IPS DF 4.7 (cell line): ENCODE data around the gene PARM1.

Experiments
- DNase-seq: peaks from one replicate; pipeline ENCODE4 v3.0.0-alpha.2; 2013; ENCODE audit warnings: low spot score; ENCODE audit errors: extremely low read depth

Gene PARM1, protein sequence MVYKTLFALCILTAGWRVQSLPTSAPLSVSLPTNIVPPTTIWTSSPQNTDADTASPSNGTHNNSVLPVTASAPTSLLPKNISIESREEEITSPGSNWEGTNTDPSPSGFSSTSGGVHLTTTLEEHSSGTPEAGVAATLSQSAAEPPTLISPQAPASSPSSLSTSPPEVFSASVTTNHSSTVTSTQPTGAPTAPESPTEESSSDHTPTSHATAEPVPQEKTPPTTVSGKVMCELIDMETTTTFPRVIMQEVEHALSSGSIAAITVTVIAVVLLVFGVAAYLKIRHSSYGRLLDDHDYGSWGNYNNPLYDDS

GRCh38 chr4:74932832-74933561 lies at the start of gene PARM1:
TSS of gene PARM1 (plus strand) at chr4:74933116. CDS start at chr4:74933328, 212 bp downstream.
- DNase-seq = no peak

- DNase-seq = no peak
Measured at GRCh38 chr4:74884266-74884665, 48.6 kb upstream of the PARM1 start.

DNA sequence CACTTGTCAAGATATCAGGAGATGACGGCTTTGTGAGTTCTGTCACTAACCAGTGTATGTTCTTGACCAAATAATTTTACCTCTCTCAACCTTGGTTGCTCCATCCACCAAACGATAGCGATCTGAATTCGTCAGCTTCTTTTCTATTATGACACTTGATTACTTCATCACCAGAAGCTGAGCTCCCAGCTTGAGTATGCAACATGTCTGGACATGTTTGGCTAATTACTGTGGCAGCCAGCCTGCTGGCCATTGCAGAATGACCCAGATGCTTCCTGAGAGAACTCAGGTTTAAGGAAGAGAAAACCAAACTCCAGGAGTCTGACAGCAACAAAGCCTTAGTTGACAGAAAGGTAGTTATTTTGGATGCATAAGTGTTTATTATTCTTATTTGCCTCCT lies 46.4 kb upstream of the PARM1 start:
- DNase-seq = no peak

DNA sequence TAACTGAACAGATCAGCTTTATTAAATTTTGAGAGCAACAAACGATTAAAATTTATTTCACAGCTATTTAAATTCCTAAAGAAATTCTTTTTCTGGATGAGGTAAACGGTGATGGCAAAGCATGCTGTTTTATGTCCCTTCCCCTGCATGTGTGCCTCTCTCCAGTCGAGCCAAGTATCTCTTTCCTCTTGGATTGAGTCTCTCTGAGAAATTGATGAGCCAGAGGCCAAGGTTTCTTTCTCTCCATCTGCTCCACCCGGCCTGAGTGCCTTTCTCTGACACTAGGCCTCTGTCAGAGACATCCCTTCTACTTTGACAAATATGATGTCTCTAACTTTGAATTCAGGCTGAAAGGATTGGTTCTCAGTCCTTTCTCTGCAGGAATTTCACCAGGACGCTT lies 42.6 kb upstream of the PARM1 start:
- DNase-seq = no peak

- no peak for DNase-seq
Measured at GRCh38 chr4:74891037-74891436, 41.9 kb upstream of the PARM1 start.

DNA sequence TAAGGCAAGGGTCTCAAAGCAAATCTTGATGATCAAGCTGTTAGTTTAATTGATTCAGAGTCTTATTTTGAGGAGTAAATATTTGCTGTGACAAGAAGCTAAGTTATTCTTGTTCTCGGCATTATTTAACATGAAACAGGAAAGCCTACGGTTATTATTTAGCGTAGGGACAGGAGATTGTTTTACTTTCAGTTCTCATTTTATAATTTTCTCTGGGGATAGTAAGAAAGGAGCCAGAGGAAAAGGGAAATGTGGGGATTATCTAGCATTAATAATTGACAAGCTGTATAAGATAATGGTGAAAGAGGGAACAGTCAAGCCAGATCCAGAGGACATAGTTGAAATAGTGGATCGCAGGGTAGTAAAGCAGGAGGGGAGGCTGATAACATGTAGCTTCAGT lies 39.7 kb upstream of the PARM1 start:
- DNase-seq = no peak

- DNase-seq = no peak
Measured at GRCh38 chr4:74896595-74896994, 36.3 kb upstream of the PARM1 start.

DNA sequence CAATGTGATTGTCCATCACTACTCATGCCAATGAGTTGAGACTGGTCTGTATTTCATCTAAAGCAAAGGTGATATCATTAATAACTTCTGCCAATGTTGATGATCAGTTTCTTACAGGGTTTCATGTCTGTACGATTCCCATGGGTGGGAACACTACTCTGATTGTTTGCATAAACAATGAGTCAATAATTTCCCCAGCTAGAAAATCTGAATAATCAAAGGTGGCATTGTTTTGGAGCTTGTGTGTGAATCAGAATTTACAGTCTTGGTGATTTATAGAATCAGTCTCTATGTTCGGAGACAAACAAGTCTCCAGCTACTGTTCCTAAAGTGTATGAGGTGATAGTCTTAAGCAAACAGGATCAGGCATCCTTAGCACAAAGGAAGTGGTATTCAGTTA lies 35.5 kb upstream of the PARM1 start:
- no peak for DNase-seq

DNA sequence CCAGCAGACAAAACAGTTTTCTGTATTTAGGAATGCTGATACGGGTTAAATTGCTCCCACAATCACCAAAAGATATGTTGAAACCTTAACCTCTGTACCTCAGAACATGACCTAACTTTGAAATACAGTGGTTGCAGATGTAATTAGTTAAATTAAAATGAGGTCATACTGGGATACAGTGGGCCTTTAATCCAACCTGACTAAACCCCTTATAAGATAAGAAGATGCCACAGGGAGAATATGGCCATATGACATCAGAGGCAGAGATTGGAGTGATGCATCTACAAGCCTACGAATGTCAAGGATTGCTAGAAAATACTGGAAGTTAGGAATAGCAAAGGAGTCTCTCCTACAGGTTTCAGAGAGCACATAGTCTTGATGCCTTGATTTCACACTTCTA lies 32.1 kb upstream of the PARM1 start:
- DNase-seq = no peak

DNA sequence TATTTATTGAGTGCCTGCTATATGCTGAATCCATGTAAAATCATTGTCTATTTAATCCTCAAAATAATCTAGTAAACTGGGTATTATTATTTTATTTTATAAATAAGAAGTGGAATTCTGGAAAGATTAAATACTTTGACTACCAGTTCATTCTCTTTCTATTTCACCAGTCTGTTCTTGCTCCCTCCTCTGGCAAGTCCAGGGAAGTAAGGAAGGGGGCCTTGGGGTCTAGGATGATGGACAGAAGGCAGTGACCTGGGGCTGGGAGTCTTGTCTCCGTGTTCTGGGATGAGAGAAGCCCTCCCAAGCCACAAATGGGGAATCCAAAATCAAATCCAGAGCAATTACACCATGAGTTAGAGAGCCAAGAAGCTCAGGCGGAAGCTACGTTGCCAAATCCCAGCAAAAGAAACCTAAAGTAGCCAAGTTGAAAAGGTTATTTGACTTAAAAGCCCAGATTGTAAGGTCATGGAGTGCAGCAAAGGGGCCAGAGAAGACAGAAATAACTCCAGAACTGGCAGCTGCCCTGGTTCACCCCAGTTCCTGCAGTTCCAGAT lies 28.3 kb upstream of the PARM1 start:
- DNase-seq = no peak

GRCh38 chr4:74906771-74907170 lies 26.1 kb upstream of the PARM1 start:
- no peak for DNase-seq

GRCh38 chr4:74919783-74920182 lies 13.1 kb upstream of the PARM1 start:
- DNase-seq = no peak

DNA sequence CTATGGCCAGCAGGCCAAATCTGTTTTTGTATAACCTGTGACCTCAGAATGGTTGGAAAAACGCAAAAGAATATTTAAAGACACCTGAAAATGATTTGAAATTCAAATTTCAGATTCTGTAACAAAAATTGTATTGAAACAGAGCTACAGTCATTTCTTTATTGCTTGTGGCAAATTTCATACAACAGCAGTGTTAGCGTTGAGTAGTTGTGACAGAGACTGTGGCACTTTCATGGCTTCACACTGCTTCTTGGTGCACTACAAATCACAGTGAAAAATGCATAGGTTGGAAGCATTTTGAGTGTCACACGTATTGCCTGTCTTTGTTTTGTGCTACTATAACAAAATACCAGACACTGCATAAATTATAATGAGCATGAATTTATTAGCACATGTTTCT lies 12.2 kb upstream of the PARM1 start:
- DNase-seq = no peak

DNA sequence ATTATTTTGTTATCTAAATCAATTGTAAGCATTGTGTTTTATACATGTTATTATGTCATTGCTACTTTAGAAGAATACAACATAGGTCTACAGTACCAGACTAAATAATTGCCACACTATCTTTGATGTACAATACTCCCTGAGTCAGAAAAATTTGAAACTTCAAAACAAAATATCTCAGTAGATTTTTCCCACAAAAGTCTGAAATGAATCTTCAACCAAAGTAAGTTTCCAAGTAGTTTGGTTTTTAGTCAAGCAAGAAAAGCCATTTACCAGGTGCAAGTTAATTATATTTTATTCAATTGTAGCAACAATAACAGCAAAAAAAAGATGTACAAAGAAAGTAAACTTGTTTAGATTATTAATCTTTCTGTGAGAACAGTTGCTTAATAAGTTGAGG lies 11.4 kb upstream of the PARM1 start:
- no peak for DNase-seq

- DNase-seq = no peak
Measured at GRCh38 chr4:74926007-74926406, 6.9 kb upstream of the PARM1 start.

DNA sequence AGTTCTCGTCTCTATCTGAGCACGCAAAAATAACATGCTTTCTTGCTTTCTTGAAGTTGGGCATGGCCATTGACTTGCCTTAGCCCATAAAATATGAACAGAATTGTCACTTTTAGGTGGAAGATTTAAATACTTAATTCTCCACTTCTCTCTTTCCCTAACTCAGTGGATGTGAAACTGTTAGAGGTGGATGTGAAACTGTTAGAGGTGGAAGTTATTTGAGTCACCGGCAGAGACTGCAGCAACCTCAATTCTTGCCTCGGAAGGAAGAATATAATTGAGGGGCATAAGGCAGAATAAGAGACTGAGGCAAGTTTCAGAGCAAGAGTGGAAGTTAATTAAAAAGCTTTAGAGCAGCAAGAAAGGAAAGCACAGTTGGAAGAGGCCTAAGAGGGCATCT lies 2.8 kb upstream of the PARM1 start:
- no peak for DNase-seq

DNA sequence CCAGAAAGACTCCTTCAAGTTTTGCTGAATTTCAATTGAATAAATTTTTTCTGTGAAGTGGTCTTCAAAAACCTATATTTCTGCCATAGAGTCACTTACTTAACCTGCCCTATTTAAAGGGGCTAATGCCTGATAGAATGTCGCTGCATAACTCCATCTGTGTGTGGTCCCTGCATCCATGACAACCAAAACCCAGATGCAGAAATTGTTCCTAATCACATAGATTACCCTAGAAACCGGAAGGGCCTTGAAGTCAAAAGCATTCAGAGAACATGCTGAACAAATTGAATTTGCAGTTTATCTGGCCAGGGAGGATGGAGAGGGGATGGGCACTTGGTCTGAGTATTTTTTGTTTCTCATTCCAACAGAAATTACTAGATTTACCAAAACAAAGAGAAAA lies 1.5 kb upstream of the PARM1 start:
- DNase-seq = no peak

GRCh38 chr4:74932010-74932409 lies 906 bp upstream of the PARM1 start:
- DNase-seq = no peak

GRCh38 chr4:74933562-74934015 lies 673 bp downstream of the PARM1 start:
- no peak for DNase-seq

DNA sequence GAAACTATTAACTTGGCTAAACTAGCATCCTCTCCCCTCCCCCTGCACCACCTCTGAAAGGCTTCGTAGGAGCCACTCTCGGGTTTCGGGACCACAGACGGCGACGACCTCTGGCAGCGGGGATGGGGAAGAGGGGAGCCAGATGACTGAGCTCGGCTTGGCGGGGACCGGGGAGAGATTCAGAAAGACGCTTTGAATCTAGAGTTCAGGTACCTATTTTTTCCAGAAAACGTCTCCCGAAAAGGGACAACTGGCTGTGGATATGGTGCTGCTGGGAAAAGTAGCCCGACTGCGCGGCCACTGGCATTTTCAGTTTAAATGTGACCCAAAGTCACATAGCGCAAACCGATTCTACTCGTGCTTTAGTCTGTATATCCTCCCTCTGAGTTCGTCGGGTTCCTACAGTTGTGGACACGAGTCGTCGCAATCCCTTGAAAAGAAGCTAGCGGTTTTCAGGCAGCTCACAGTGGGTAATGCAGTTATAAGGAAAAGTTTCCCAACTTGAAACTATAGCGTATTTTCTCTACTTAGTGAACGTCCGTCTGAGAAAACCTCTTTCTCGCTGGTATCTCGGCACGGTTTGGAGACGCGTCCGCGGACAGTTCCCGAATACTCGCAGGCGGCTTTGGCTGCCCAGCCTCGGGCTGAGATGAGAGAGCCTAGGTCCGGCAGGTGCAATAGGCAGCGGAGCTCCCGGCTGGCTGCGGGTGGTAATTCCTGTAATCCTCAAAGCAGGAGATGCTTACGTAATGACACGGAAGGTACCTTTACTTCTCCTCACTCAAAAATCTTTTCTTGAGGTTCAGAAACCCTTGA lies 1.3 kb downstream of the PARM1 start:
- DNase-seq = no peak

DNA sequence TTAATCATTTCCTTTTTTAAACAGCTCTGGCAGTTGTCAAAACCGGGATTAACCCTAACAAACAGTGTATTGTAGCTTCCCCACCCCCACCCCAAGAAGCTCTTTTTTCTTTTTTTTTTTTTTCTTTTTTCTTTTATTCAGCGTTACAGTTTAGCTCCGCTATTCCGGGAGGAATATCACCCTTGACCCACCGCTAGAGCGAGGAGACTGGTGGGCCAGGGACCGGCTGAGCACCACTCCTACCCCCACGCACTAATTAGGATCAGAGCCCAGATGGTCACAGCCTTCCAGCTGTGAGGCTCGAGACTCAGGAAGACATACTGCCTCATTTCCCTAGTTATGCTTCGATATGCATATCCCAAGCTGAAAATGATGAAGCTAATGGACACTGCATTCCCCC lies 2.0 kb downstream of the PARM1 start:
- no peak for DNase-seq

DNA sequence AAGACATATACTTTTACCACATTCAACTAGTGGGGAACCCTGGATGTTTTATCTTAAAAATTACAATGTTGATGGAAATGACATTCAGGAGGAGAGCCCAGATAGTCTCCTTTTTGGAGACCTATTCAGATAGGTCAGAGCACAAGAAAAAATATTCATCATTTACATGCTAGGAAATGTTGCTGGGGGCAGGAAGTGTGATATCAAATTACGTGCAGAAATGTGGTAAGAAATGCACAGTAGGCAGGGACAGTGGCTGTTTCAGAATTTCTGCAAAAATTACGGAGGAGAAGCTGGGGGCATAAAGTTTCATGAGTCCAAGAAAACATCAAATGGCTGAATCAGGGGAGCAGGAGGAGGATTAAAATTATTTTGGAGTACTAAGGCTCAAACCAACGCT lies 8.2 kb downstream of the PARM1 start:
- DNase-seq = no peak
